HepG2 (cell line): ENCODE results near the gene TUBGCP3. TPM values are rescaled to one million over a fixed set of nuclear protein-coding genes. Genes with fewer than 3 reads are reported as not detected.
"Not testable (repeated sequence)": the region's sequence is repeated elsewhere in the genome, so short reads cannot be mapped to it uniquely, and the experiment has no call there.

Experiments
- ATAC-seq: fragments of 200-7000 bp; cut with Tn5 transposase; 3 replicates; pipeline ENCODE4 v1.9.1; 2020; ENCODE audit warnings: mild to moderate bottlenecking, moderate library complexity
- BruUV-seq: library from RNA; stranded (reverse); fragments of 400-500 nt; replicated peaks from 2 replicates; lab custom pipeline; 2021; lab: Mats Ljungman, UMichigan
- CTCF ChIA-PET: fragments of 300-600 bp; formaldehyde crosslinking; extraction: SDS; loops from one replicate; lab custom pipeline; 2021; ENCODE audit warnings: low total read pairs, inconsistent platforms, low intra/inter-chr PET ratio; lab: Yijun Ruan, JAX
- POLR2A ChIA-PET: fragments of 350-600 bp; sonication (Branson Sonifier 250); formaldehyde crosslinking; loops from one replicate; lab custom pipeline; 2020; ENCODE audit warnings: antibody characterized with exemption, inconsistent platforms; lab: Yijun Ruan, JAX
- DNase-seq: peaks from one replicate; pipeline ENCODE4 v3.0.0-alpha.2; 2015; ENCODE audit warnings: low spot score
- FAIRE-seq: peaks from 3 replicates; lab custom pipeline; 2011; peaks lifted over from hg19 to GRCh38; lab: Jason Lieb, UNC
- H2AFZ ChIP-seq: one replicate; pipeline ENCODE4 v1.6.1; 2011; ENCODE audit warnings: low read length, inconsistent platforms
- H3K27ac ChIP-seq: fragments of 300-600 bp; 3 replicates; pipeline ENCODE4 v1.8.0; 2011; ENCODE audit warnings: mixed run types, mild to moderate bottlenecking, mixed read lengths, low read length, inconsistent platforms; ENCODE audit not compliant: insufficient read depth; ENCODE audit errors: extremely low read length
- H3K27me3 ChIP-seq, 2 experiments: fragments of 200-600 bp in 1 of 2; 2 replicates in 1 of 2; 3 replicates in 1 of 2; pipeline versions ENCODE4 v1.6.0 to v1.8.0; 2011; ENCODE audit warnings: low read length in 2 of 2, mild to moderate bottlenecking in 2 of 2, moderate library complexity in 2 of 2, inconsistent platforms in 1 of 2; ENCODE audit not compliant: insufficient read depth in 2 of 2, control insufficient read depth in 1 of 2
- H3K36me3 ChIP-seq, 2 experiments: fragments of 200-600 bp in 1 of 2; replicated peaks in 1 of 2; 2 replicates in 1 of 2; 3 replicates in 1 of 2; pipeline versions ENCODE4 v1.5.1 to v1.8.0; 2011; ENCODE audit warnings: low read length in 2 of 2, inconsistent platforms in 1 of 2; ENCODE audit not compliant: insufficient read depth in 2 of 2, control insufficient read depth in 1 of 2
- H3K4me1 ChIP-seq: 2 replicates; pipeline ENCODE4 v1.5.1; 2012; ENCODE audit warnings: low read length, inconsistent platforms; ENCODE audit not compliant: insufficient read depth
- H3K4me2 ChIP-seq: 2 replicates; pipeline ENCODE4 v1.6.0; 2011; ENCODE audit warnings: low read depth, low read length, inconsistent platforms
- H3K4me3 ChIP-seq, 3 experiments: fragments of 200-600 bp in 1 of 3; sonication (generic), shearing (Covaris generic) in 1 of 3; replicated peaks in 1 of 3; 2 replicates each; pipeline ENCODE4 v1.5.1; 2011 to 2016; ENCODE audit warnings: low read length in 3 of 3, inconsistent platforms in 2 of 3, low read depth in 2 of 3, mild to moderate bottlenecking in 2 of 3, control low read depth in 1 of 3, mixed read lengths in 1 of 3; ENCODE audit not compliant: insufficient read depth in 1 of 3
- H3K79me2 ChIP-seq: one replicate; pipeline ENCODE4 v1.6.1; 2011; ENCODE audit warnings: low read length, inconsistent platforms; ENCODE audit not compliant: insufficient read depth
- H3K9ac ChIP-seq: 2 replicates; pipeline ENCODE4 v1.6.0; 2011; ENCODE audit warnings: mild to moderate bottlenecking, low read depth, low read length, inconsistent platforms; ENCODE audit not compliant: insufficient read depth
- H3K9me3 ChIP-seq: 2 replicates; pipeline ENCODE4 v1.5.1; 2012; ENCODE audit warnings: mild to moderate bottlenecking, low read length
- H4K20me1 ChIP-seq: 2 replicates; pipeline ENCODE4 v1.6.0; 2011; ENCODE audit warnings: inconsistent platforms, mild to moderate bottlenecking, low read length, moderate library complexity; ENCODE audit not compliant: insufficient read depth
- CREB1 ChIP-seq, 2 experiments: fragments of 450-650 bp in 1 of 2; IDR thresholded peaks; 2 replicates each; pipeline ENCODE4 v1.6.1; 2016 to 2017; ENCODE audit warnings: control low read depth in 1 of 2, mild to moderate bottlenecking in 1 of 2, missing compliant biosample characterization in 1 of 2, missing genetic modification characterization in 1 of 2
- DNMT3B ChIP-seq: conservative IDR thresholded peaks from 2 replicates; pipeline ENCODE4 v1.6.1; 2016; ENCODE audit warnings: missing biosample characterization, control low read depth
- HNRNPH1 ChIP-seq: fragments of 200-400 bp; formaldehyde crosslinking; optimal IDR thresholded peaks from 2 replicates; pipeline ENCODE3; 2017; ENCODE audit warnings: mild to moderate bottlenecking, low read depth, low read length
- WGBS: methylation state at CpG from one replicate; pipeline ENCODE4 v1.1.6; 2017; ENCODE audit warnings: low lambda C conversion rate; 5-methylcytosine and 5-hydroxymethylcytosine counted together
- in situ Hi-C: cut with HindIII; loops from 2 replicates; pipeline ENCODE4 v1.10.0; 2017; ENCODE audit warnings: low pct_unique_long_range_greater_than_20kb; ENCODE audit not compliant: extremely low pct_ligation_motif_present
- intact Hi-C: fragments of 100-400 bp; cut with micrococcal nuclease; formaldehyde crosslinking; loops from one replicate; pipeline ENCODE4 v1.10.0; 2022; ENCODE audit not compliant: unreplicated experiment
- polyA plus RNA-seq, 8 experiments: library from polyadenylated mRNA; depleted of rRNA in 3 of 8; stranded (reverse) in 7 of 8; unstranded in 1 of 8; fragments of >200 nt; fragmentation: Illumina TruSeq in 4 of 8; extraction: Trizol in 4 of 8; gene quantifications; 2 replicates each; pipeline versions ENCODE4 v1.2.1 to v1.2.3, GENCODE V29; 2011 to 2016; ENCODE audit warnings: low read depth in 4 of 8, missing spikeins in 1 of 8, mixed read lengths in 1 of 8; ENCODE audit not compliant: insufficient read depth in 1 of 8
- total RNA-seq, 5 experiments: library from RNA; depleted of rRNA; stranded (reverse); fragments of >200 nt; fragmentation: Illumina TruSeq; extraction: Trizol; gene quantifications; 2 replicates each; pipeline ENCODE4 v1.2.3, GENCODE V29; 2016; ENCODE audit warnings: low read depth in 1 of 5

TUBGCP3 gene
- total and polyA plus RNA-seq, 2 of the 13 experiments (the other 11 are each of a cell fraction or from before 2014, with no cell fraction given): 12.6 to 15.5 TPM

GRCh38 chr13:112486386-112487126, 101.4 kb downstream of the TUBGCP3 start:
- TF ChIP-seq DNMT3B (CRISPR knock-in tag): no peak
- TF ChIP-seq CREB1 (IDR thresholded peaks at IDR 0.05): no peak
- no peak for TF ChIP-seq CREB1 (CRISPR knock-in tag; IDR thresholded peaks at IDR 0.05)
- no peak for TF ChIP-seq HNRNPH1
- no peaks in the 10 kb centered on the region for H4K20me1 ChIP-seq

GRCh38 chr13:112485814-112486213, 102.1 kb downstream of the TUBGCP3 start:
- intact Hi-C loops, H3K4me2 ChIP-seq, DNase-seq, H3K27ac ChIP-seq, H4K20me1 ChIP-seq, in situ Hi-C loops, ATAC-seq, H3K9ac ChIP-seq, BruUV-seq, FAIRE-seq, H3K79me2 ChIP-seq, H3K27me3 ChIP-seq, H3K9me3 ChIP-seq, H3K4me3 ChIP-seq, POLR2A ChIA-PET, H3K36me3 ChIP-seq, H2AFZ ChIP-seq, CTCF ChIA-PET, H3K4me1 ChIP-seq: not testable (repeated sequence)
- 97% methylated on average over 15 of the region's 25 CpGs for WGBS

More at GRCh38 chr13:112486386-112487126, 101.4 kb downstream of the TUBGCP3 start:
- Histone ChIP-seq H2AFZ (no peak overlapping the region), H3K27ac (no peak overlapping the region), H3K4me1 (no peaks in the 10 kb centered on the region), H3K9ac (no peak overlapping the region), H3K4me2 (no peak overlapping the region), H3K4me3 (no peak overlapping the region), H3K27me3 (no peaks in the 10 kb centered on the region; a peak in 1 of 5 replicates), H3K36me3 (peaks cover 1 to 6% of the 10 kb centered on the region in 2 experiments; a peak in 2 of 5 replicates), H3K9me3 (no peaks in the 10 kb centered on the region), H3K79me2 (no peaks in the 10 kb centered on the region)
- ATAC-seq (no peak), FAIRE-seq (no peak), DNase-seq (no peak)
- POLR2A ChIA-PET: no interaction called here
- in situ Hi-C loops (no loop called here), intact Hi-C loops (no loop called here)
- 91% methylated on average over 9 of the region's 11 CpGs for WGBS
- CTCF ChIA-PET: no interaction called here
- no TSS peak for BruUV-seq
